Vagina (tissue), 2 donors: ENCODE data around the gene TNS3.

Experiments
- POLR2AphosphoS5 ChIP-seq, 2 donors: sonication (generic); formaldehyde crosslinking; IDR thresholded peaks; one replicate each; pipeline ENCODE4 v1.9.0; 2017; ENCODE audit warnings: antibody characterized with exemption in 2 of 2, mild to moderate bottlenecking in 2 of 2, low read depth in 1 of 2; ENCODE audit not compliant: insufficient read depth in 1 of 2
- TF ChIP-seq, protein P1 (sequence below), 3 experiments: fragments of 450-650 bp in 2 of 3; fragments of 200-600 bp in 1 of 3; sonication (generic) in 1 of 3; IDR thresholded peaks; one replicate each; pipeline ENCODE4 v1.5.1; 2017 to 2019; ENCODE audit warnings: antibody characterized with exemption in 3 of 3, mild to moderate bottlenecking in 2 of 3, moderate library complexity in 2 of 3

DNA sequence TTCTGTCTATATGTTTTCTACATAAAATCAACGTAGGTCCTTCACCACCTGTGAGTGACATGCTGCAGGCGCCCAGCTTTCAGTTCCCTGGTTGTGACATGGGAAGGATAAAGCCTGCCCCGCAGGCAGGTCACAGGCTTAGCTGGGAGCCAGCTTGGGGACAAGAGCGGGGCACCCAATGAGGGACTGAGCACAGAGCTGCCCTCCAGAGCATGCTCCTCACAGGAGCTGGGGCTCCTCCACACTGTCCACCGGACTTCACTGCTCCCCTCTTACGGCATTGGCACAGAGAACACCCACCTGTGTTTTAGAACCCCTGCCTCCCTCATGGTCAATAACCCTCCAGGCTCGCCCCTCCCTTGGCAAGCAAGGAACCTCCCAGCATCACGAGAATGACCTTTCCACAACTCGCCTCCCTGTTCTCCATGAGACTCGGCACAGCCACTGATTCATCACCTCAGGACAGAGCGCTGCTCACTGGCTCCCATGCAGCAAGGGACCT is 187.1 kb downstream of the TNS3 start:
- TF ChIP-seq POLR2AphosphoS5 (IDR thresholded peaks at IDR 0.05; ENCODE audit: insufficient read depth in 1 of 2, low read depth in 1 of 2) = no peak
- TF ChIP-seq, protein P1, sequence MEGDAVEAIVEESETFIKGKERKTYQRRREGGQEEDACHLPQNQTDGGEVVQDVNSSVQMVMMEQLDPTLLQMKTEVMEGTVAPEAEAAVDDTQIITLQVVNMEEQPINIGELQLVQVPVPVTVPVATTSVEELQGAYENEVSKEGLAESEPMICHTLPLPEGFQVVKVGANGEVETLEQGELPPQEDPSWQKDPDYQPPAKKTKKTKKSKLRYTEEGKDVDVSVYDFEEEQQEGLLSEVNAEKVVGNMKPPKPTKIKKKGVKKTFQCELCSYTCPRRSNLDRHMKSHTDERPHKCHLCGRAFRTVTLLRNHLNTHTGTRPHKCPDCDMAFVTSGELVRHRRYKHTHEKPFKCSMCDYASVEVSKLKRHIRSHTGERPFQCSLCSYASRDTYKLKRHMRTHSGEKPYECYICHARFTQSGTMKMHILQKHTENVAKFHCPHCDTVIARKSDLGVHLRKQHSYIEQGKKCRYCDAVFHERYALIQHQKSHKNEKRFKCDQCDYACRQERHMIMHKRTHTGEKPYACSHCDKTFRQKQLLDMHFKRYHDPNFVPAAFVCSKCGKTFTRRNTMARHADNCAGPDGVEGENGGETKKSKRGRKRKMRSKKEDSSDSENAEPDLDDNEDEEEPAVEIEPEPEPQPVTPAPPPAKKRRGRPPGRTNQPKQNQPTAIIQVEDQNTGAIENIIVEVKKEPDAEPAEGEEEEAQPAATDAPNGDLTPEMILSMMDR (IDR thresholded peaks at IDR 0.05) = no peak
